ENCODE results near the gene KLHL8.

DNA sequence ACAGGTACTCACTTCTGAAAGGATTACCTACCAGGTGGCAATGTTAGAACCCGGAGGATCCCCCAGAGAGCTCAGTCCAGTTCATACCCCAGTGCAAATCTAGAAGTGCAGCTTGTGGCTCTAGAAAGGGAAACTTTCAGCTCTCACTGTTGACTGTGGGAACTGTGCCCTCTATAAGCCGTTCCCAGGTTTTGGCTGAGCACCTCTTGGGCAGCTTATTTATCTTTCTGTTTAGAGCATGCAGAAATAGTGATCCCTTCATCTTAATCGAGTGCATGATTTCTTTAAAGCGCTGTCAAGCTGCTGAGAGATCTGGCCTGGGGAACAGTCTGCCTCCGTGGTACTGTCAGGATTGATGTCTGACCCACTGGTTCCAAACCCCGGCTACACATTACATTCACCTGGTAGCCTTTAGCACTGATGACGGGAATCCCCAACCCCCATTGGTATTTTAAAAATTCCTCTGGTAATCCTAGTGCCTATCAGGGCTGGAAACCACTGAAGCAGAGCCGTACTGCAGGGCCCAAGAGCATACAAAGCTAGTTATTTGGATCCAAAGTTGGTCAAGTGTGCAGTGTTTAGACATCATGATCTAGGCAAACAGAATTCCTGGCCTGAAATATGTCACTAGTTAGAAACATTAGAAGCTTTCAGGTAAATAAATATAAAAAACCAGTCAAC, 103.2 kb downstream of the KLHL8 start:
- no peak for TF ChIP-seq POLR2A (IDR thresholded peaks at IDR 0.05; ENCODE audit: low read length)
- TF ChIP-seq GATA1 (IDR thresholded peaks at IDR 0.05; ENCODE audit: low read depth, low read length), result no peak

All from erythroblast (primary cell).